HepG2 (cell line): ENCODE results near the gene CHMP1B. TPM values are rescaled to one million over a fixed set of nuclear protein-coding genes. Genes with fewer than 3 reads are reported as not detected.

Experiments
- CREB1 ChIP-seq, 2 experiments: fragments of 450-650 bp in 1 of 2; IDR thresholded peaks; 2 replicates each; pipeline ENCODE4 v1.6.1; 2016 to 2017; ENCODE audit warnings: control low read depth in 1 of 2, mild to moderate bottlenecking in 1 of 2, missing compliant biosample characterization in 1 of 2, missing genetic modification characterization in 1 of 2
- ELF3 ChIP-seq: IDR thresholded peaks from 2 replicates; pipeline ENCODE4 v1.6.1; 2016; ENCODE audit warnings: missing genetic modification reagents, missing compliant biosample characterization
- FOXK2 ChIP-seq: fragments of 450-650 bp; IDR thresholded peaks from 2 replicates; pipeline ENCODE4 v1.6.1; 2016
- GABPB1 ChIP-seq: IDR thresholded peaks from 2 replicates; pipeline ENCODE4 v1.6.1; 2016; ENCODE audit warnings: mild to moderate bottlenecking, missing genetic modification reagents, moderate library complexity, missing compliant biosample characterization
- REPIN1 ChIP-seq: sonication (generic); formaldehyde crosslinking; IDR thresholded peaks from 2 replicates; pipeline ENCODE4 v1.8.0; 2022; ENCODE audit warnings: missing genetic modification reagents, low read depth, mild to moderate bottlenecking, borderline replicate concordance
- SMYD3 ChIP-seq: sonication (generic); formaldehyde crosslinking; IDR thresholded peaks from 2 replicates; pipeline ENCODE4 v1.8.1; 2023; ENCODE audit warnings: mild to moderate bottlenecking, missing genetic modification reagents
- ZNF282 ChIP-seq: fragments of 450-650 bp; IDR thresholded peaks from 2 replicates; pipeline ENCODE4 v1.6.1; 2018; ENCODE audit not compliant: partially characterized antibody
- ZNF552 ChIP-seq: sonication (generic); formaldehyde crosslinking; IDR thresholded peaks from 2 replicates; pipeline ENCODE4 v1.9.0; 2022; ENCODE audit warnings: missing genetic modification reagents, mild to moderate bottlenecking, borderline replicate concordance
- ZNF598 ChIP-seq: sonication (generic); formaldehyde crosslinking; IDR thresholded peaks from 2 replicates; pipeline ENCODE4 v1.5.1; 2020; ENCODE audit warnings: mild to moderate bottlenecking, missing genetic modification reagents, borderline replicate concordance
- polyA plus RNA-seq, 8 experiments: library from polyadenylated mRNA; depleted of rRNA in 3 of 8; stranded (reverse) in 7 of 8; unstranded in 1 of 8; fragments of >200 nt; fragmentation: Illumina TruSeq in 4 of 8; extraction: Trizol in 4 of 8; gene quantifications; 2 replicates each; pipeline versions ENCODE4 v1.2.1 to v1.2.3, GENCODE V29; 2011 to 2016; ENCODE audit warnings: low read depth in 4 of 8, missing spikeins in 1 of 8, mixed read lengths in 1 of 8; ENCODE audit not compliant: insufficient read depth in 1 of 8
- total RNA-seq, 5 experiments: library from RNA; depleted of rRNA; stranded (reverse); fragments of >200 nt; fragmentation: Illumina TruSeq; extraction: Trizol; gene quantifications; 2 replicates each; pipeline ENCODE4 v1.2.3, GENCODE V29; 2016; ENCODE audit warnings: low read depth in 1 of 5
- TF ChIP-seq, protein P1 (sequence below): sonication (generic); formaldehyde crosslinking; IDR thresholded peaks from 2 replicates; pipeline ENCODE4 v1.4.0; 2020; ENCODE audit warnings: mild to moderate bottlenecking, missing genetic modification reagents, borderline replicate concordance
- TF ChIP-seq, protein P2 (sequence below): sonication (generic); formaldehyde crosslinking; IDR thresholded peaks from 2 replicates; pipeline ENCODE4 v1.4.0; 2020; ENCODE audit warnings: missing genetic modification reagents
- TF ChIP-seq, protein P3 (sequence below): sonication (generic); formaldehyde crosslinking; IDR thresholded peaks from 2 replicates; pipeline ENCODE4 v1.8.1; 2023; ENCODE audit warnings: mild to moderate bottlenecking, moderate library complexity, missing genetic modification reagents
- TF ChIP-seq, protein P4 (sequence below): sonication (generic); formaldehyde crosslinking; IDR thresholded peaks from 2 replicates; pipeline ENCODE4 v1.4.0; 2020; ENCODE audit warnings: missing genetic modification reagents

Gene CHMP1B
- total and polyA plus RNA-seq, 2 of the 13 experiments (the other 11 are each of a cell fraction or from before 2014, with no cell fraction given), result 18.8 to 20.2 TPM

DNA sequence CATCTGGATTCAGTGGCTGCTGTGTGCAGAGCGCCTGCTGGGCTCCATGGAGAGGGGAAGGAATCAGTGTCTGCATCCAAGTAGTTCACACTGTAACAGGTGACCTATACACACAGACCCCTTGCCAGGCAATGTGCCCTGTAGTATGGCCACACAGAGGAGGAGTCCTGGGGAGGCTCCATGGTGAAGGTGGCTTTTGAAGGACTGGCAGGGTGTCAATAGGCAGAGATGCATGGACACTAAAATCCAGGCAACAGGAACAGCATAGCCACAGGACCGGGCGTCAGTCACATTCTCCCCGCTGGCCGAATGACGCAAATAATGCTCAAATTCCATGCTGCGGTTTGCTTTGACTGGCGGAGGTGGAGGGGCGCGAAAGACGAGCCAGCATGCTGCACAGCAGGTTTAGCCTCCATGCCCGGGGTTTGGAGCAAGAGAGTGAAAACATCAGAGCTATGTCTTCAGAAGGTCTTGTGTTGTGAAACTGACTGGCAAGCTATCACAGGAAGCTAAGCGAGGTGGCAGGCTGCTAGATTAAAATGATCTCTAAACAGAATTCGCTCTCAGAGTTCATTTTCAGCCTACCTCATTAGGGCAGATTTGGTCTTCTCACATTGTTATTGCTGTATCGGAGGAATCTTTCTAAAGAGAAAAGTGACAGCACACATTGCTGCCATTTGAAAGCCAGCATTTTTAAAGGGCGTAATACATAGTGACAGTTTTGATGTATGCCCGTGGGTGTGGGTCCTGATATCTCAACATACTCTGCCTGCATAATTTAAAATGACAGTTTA is 1.2 kb upstream of the CHMP1B start (continued):
- TF ChIP-seq, protein P1, sequence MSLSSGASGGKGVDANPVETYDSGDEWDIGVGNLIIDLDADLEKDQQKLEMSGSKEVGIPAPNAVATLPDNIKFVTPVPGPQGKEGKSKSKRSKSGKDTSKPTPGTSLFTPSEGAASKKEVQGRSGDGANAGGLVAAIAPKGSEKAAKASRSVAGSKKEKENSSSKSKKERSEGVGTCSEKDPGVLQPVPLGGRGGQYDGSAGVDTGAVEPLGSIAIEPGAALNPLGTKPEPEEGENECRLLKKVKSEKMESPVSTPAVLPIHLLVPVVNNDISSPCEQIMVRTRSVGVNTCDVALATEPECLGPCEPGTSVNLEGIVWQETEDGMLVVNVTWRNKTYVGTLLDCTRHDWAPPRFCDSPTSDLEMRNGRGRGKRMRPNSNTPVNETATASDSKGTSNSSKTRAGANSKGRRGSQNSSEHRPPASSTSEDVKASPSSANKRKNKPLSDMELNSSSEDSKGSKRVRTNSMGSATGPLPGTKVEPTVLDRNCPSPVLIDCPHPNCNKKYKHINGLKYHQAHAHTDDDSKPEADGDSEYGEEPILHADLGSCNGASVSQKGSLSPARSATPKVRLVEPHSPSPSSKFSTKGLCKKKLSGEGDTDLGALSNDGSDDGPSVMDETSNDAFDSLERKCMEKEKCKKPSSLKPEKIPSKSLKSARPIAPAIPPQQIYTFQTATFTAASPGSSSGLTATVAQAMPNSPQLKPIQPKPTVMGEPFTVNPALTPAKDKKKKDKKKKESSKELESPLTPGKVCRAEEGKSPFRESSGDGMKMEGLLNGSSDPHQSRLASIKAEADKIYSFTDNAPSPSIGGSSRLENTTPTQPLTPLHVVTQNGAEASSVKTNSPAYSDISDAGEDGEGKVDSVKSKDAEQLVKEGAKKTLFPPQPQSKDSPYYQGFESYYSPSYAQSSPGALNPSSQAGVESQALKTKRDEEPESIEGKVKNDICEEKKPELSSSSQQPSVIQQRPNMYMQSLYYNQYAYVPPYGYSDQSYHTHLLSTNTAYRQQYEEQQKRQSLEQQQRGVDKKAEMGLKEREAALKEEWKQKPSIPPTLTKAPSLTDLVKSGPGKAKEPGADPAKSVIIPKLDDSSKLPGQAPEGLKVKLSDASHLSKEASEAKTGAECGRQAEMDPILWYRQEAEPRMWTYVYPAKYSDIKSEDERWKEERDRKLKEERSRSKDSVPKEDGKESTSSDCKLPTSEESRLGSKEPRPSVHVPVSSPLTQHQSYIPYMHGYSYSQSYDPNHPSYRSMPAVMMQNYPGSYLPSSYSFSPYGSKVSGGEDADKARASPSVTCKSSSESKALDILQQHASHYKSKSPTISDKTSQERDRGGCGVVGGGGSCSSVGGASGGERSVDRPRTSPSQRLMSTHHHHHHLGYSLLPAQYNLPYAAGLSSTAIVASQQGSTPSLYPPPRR, result no peak
- TF ChIP-seq SMYD3 (CRISPR knock-in tag) (no peak), ZNF282 (no peak), GABPB1 (CRISPR knock-in tag) (peak; percentile 52), REPIN1 (CRISPR knock-in tag) (no peak), ZNF598 (0 out of 2 replicates have a peak, but pooled peaks have one; percentile 31), ZNF552 (CRISPR knock-in tag) (no peak), CREB1 (IDR thresholded peaks at IDR 0.05) (peak; percentile 55; the same call in 1 of the 2 replicates), CREB1 (CRISPR knock-in tag; IDR thresholded peaks at IDR 0.05) (0 out of 2 replicates have a peak, but pooled peaks have one; percentile 29), ELF3 (peak; percentile 51; the same call in 1 of the 2 replicates), FOXK2 (0 out of 2 replicates have a peak, but pooled peaks have one; percentile 9)
- TF ChIP-seq, protein P2, sequence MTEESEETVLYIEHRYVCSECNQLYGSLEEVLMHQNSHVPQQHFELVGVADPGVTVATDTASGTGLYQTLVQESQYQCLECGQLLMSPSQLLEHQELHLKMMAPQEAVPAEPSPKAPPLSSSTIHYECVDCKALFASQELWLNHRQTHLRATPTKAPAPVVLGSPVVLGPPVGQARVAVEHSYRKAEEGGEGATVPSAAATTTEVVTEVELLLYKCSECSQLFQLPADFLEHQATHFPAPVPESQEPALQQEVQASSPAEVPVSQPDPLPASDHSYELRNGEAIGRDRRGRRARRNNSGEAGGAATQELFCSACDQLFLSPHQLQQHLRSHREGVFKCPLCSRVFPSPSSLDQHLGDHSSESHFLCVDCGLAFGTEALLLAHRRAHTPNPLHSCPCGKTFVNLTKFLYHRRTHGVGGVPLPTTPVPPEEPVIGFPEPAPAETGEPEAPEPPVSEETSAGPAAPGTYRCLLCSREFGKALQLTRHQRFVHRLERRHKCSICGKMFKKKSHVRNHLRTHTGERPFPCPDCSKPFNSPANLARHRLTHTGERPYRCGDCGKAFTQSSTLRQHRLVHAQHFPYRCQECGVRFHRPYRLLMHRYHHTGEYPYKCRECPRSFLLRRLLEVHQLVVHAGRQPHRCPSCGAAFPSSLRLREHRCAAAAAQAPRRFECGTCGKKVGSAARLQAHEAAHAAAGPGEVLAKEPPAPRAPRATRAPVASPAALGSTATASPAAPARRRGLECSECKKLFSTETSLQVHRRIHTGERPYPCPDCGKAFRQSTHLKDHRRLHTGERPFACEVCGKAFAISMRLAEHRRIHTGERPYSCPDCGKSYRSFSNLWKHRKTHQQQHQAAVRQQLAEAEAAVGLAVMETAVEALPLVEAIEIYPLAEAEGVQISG, result peak; percentile 16; the same call in 1 of the 2 replicates
- TF ChIP-seq, protein P3, sequence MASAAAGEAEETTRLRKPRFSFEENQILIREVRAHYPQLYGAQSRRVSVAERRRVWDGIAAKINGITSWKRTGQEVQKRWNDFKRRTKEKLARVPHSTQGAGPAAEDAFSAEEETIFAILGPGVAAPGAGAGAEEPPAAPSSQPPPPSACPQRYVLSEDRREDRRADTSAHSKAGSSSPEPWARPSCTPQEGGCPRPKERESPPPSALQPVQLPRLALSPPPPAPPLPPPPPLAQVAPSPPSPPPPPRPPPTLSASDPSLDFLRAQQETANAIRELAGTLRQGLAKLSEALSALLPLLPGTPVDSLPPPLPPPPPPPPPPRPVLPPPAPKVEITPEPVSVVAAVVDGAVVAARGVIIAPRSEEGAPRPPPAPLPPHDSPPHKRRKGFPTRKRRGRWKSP (CRISPR knock-in tag), result 0 out of 2 replicates have a peak, but pooled peaks have one; percentile 23
- TF ChIP-seq, protein P4, sequence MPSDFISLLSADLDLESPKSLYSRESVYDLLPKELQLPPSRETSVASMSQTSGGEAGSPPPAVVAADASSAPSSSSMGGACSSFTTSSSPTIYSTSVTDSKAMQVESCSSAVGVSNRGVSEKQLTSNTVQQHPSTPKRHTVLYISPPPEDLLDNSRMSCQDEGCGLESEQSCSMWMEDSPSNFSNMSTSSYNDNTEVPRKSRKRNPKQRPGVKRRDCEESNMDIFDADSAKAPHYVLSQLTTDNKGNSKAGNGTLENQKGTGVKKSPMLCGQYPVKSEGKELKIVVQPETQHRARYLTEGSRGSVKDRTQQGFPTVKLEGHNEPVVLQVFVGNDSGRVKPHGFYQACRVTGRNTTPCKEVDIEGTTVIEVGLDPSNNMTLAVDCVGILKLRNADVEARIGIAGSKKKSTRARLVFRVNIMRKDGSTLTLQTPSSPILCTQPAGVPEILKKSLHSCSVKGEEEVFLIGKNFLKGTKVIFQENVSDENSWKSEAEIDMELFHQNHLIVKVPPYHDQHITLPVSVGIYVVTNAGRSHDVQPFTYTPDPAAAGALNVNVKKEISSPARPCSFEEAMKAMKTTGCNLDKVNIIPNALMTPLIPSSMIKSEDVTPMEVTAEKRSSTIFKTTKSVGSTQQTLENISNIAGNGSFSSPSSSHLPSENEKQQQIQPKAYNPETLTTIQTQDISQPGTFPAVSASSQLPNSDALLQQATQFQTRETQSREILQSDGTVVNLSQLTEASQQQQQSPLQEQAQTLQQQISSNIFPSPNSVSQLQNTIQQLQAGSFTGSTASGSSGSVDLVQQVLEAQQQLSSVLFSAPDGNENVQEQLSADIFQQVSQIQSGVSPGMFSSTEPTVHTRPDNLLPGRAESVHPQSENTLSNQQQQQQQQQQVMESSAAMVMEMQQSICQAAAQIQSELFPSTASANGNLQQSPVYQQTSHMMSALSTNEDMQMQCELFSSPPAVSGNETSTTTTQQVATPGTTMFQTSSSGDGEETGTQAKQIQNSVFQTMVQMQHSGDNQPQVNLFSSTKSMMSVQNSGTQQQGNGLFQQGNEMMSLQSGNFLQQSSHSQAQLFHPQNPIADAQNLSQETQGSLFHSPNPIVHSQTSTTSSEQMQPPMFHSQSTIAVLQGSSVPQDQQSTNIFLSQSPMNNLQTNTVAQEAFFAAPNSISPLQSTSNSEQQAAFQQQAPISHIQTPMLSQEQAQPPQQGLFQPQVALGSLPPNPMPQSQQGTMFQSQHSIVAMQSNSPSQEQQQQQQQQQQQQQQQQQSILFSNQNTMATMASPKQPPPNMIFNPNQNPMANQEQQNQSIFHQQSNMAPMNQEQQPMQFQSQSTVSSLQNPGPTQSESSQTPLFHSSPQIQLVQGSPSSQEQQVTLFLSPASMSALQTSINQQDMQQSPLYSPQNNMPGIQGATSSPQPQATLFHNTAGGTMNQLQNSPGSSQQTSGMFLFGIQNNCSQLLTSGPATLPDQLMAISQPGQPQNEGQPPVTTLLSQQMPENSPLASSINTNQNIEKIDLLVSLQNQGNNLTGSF (CRISPR knock-in tag), result no peak
